Embryonic facial prominence (tissue), 1 donor: ENCODE data around the gene LMO3.

ENCODE experiments used
- DNase-seq: peaks from one replicate; pipeline ENCODE4 v3.0.0-alpha.2; 2016; ENCODE audit errors: extremely low spot score

The LMO3 gene

DNA sequence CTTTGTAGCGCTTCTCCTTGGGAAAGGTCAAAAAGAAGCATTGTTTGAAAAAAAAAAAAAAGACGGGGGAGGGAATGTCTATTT lies at the start of gene LMO3:
Gene LMO3 (minus strand): TSS at position 46 of the 84 bp plus-strand sequence. CDS start 5,302 bp downstream, outside the sequence.
- no peak for DNase-seq

- DNase-seq: no peak
Measured at GRCh38 chr12:16636435-16637055, 30.6 kb upstream of the LMO3 start.

DNA sequence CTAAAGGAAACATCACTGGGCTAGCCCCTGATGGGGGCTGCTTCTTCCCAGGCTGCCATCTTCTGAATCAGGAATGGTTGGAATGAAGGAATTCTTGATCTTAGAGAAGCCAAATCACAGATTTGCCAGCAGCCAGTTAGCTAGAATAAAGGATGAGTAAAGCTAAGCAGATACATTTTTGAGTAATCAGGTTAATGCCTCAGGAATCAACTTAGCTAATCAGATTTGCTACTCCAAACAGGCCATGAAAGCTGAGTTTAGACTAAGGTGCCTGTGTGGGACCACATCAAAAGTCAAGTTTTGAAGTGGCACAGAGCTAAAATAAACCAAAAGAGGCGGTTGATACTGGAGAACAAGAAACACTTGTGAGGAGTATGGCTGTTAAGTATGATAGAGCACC lies 28.8 kb upstream of the LMO3 start:
- no peak for DNase-seq

GRCh38 chr12:16626991-16627390 lies 21.0 kb upstream of the LMO3 start:
- no peak for DNase-seq

- no peak for DNase-seq
Measured at GRCh38 chr12:16622338-16622737, 16.4 kb upstream of the LMO3 start.

DNA sequence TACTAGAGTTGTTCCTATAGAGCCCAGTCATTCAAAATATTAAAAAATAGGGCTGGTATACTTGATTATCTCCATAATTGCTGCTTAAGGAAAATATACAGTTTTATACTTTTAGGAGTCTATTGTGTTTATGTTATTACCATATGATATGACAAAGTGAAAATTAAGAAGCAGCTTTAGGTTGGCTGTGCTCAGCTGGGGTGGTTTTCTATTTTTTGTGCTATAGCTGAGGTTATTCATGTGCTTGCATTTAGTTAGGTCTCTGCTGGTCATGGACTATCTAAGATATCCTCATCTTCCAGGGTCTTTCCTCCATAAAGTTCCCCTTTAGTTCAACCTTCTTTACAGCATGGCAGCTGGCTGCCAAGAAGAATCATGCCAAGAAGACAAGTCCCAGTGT lies 13.6 kb upstream of the LMO3 start:
- no peak for DNase-seq

GRCh38 chr12:16618256-16618655 lies 12.3 kb upstream of the LMO3 start:
- no peak for DNase-seq

DNA sequence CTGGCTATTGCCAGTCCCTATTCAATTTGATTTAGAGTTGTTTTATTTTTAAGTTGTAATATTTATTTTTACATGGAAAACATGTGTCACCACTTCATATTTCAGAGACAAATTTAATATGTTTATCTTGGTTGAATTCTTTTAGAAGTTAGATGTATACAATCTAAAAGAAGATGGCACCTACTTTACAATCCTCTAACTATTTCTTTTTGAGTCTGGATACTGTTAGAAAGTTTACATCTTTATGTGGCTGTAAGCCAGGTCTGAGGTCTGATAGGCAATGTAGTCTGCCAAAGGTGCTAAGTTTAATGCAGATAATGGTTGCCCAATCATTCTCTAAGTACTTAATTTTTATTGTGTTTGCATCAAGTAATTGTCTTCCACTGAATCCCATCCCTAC lies 7.2 kb upstream of the LMO3 start:
- DNase-seq: no peak

GRCh38 chr12:16612647-16613046 lies 6.7 kb upstream of the LMO3 start:
- DNase-seq: no peak

DNA sequence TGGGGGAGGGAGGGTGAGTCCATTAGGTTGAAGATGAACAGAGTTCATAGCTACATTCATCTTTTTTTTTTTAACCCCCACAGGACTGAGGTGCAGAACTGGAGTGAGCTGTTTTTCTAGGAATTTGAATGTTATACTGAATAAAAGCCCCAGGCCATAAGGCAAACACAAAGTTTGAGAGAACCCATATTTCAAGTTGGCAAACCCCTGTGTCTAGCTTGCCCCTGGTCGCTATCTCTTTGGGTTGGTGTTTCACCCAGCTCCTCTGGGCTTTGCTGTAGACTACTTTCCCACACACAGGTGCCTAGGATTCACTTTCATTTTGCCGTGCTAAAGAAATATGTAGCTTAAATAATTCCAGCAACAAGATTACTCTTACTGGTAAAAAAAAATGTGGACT lies 5.2 kb upstream of the LMO3 start:
- DNase-seq: no peak

DNA sequence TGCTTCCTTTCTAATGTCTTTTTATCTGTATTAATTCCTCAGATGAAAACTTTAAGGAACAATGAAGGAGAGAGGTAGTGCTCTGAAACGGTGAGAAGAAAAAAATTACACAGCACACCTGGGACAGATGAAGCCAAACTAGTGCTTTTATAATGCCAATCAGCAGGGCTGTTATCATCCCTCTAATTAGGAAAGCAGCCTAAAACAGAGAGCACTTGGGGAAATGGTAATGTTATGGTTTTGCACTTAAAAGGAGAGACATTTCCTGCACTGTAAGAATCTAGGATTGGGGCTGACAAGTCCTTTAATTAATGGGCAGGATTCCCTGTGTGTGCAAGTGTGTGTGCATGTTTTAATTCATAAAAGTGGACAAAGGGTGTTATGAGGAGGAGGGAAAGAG lies 4.8 kb upstream of the LMO3 start:
- DNase-seq: no peak

- DNase-seq: no peak
Measured at GRCh38 chr12:16610001-16610585, 4.1 kb upstream of the LMO3 start.

- no peak for DNase-seq
Measured at GRCh38 chr12:16608946-16609539, 3.1 kb upstream of the LMO3 start.

- DNase-seq: no peak
Measured at GRCh38 chr12:16607906-16608775, 2.2 kb upstream of the LMO3 start.

GRCh38 chr12:16606991-16607390 lies 1.0 kb upstream of the LMO3 start:
- DNase-seq: no peak

DNA sequence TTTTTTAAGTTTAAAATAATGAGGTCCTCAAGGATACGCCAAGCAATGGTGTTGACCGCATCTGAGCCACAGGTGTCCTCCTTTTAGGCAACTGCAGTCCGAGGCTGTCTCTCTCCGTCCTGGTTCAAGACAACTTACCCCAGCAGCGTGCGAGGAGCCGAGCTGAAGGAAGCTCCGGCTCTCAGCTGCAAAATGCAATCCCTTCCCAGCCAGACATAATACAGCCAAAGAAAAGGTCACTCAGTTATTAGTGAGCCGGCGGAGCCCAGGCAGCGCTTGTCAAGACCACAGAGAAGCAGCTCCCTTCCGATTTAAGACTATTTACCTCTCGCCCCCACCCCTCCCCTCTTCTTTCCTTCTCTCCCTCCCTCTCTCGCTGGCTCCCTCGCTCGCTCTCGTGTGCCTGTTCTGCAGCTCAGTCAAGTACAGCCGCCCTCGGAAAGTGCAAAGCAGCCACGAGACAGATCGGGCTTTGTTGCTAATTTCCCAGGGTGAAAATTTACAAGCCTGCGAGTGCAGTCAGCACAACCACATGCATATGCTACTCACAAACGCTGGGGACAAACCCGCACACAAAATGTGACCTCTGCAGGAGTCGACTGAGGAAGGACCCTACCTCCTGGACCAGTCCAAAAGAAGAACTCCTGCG lies 363 bp upstream of the LMO3 start:
- no peak for DNase-seq

GRCh38 chr12:16605642-16606116 lies 283 bp downstream of the LMO3 start:
- DNase-seq: no peak

DNA sequence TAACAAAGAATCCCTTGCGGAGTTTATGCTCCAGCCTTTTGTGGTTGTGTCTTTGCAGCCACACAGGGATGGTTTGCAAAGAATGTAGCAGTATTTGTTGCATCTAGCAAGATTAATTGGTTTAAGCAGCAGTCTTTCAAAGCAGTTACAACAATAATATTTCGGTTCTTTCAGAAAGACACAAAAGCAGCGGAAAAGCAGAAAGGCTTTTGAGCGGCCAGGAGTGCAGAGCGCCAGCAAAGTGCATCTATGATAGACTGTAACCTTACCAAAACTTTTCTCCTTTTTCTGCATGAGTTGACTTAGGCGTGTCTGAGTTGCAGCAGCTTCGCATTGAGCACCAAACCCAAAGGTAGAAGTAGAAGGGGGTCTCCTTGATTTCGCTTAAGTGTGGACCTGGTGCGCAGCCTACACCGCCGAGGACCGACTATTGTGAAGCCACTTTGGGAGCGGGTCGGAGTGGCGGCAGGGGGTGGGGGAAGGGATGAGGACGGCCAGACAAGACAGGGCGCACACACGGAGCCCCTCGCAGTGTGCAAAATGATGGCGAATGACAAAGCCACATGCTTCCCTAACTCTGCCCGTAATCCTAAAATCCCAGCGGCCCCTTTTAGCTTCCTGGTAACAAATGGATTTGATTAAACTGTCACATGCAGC lies 1.2 kb downstream of the LMO3 start:
- DNase-seq: no peak

- no peak for DNase-seq
Measured at GRCh38 chr12:16603916-16604575, 1.9 kb downstream of the LMO3 start.

DNA sequence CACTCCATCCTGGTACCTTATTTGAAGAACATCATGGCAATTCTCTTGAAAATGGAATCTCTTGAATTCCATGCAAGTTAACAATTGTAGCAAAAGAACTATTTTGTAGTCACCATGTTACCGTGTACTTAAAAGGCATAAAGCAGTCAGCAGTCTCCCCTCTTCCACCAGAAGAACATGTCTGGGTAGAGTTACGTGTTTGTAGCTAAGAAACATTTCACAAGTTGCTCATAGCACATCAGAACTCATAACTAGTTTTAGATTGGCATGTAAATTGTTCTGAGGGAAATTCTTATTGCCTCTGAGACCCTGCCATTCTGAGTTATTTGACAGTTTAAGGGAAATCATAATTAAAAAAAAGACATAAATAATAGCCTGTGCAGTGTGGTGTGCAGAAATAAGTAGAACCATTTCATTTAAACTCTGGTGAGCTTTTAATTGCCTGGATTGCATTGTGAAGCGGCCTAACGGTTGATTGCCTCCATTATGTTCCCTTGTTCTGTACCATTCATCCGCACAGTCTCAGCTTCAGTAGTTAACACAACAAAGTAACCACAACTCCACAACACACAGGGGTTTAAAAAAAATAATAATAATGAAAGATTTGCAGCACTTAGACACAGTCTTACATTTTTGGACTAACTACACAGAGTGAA lies 2.6 kb downstream of the LMO3 start:
- DNase-seq: no peak

- DNase-seq: no peak
Measured at GRCh38 chr12:16602412-16602811, 3.5 kb downstream of the LMO3 start.
